ENCODE data around the gene SUZ12. TPM values are rescaled to one million over a fixed set of nuclear protein-coding genes. Genes with fewer than 3 reads are reported as not detected.
"Not testable (repeated sequence)": the region's sequence is repeated elsewhere in the genome, so short reads cannot be mapped to it uniquely, and the experiment has no call there.

The SUZ12 gene
- total RNA-seq, 1 experiment from 2014 or later, result 38.5 TPM

GRCh38 chr17:31935512-31935911 lies 1.3 kb upstream of the SUZ12 start:
- H3K4me2 ChIP-seq (ENCODE audit: insufficient read depth, insufficient read length, low read length), result no peak overlapping the region
- no peak overlapping the region for H3K27ac Mint-ChIP-seq
- peaks cover 3% of the 10 kb centered on the region for H3K23me2 ChIP-seq (ENCODE audit: insufficient read length, low read depth, low read length, poor library complexity, severe bottlenecking)
- H3K79me2 ChIP-seq (ENCODE audit: insufficient read depth, low read length), result peaks cover 8% of the 10 kb centered on the region; the same call in 1 of the 2 replicates
- peaks cover 9 to 11% of the 10 kb centered on the region in 2 experiments for H3K4me1 Mint-ChIP-seq
- no peak overlapping the region for H3K27ac ChIP-seq (ENCODE audit: insufficient read length, low read depth, low read length)
- TF ChIP-seq, protein P1, sequence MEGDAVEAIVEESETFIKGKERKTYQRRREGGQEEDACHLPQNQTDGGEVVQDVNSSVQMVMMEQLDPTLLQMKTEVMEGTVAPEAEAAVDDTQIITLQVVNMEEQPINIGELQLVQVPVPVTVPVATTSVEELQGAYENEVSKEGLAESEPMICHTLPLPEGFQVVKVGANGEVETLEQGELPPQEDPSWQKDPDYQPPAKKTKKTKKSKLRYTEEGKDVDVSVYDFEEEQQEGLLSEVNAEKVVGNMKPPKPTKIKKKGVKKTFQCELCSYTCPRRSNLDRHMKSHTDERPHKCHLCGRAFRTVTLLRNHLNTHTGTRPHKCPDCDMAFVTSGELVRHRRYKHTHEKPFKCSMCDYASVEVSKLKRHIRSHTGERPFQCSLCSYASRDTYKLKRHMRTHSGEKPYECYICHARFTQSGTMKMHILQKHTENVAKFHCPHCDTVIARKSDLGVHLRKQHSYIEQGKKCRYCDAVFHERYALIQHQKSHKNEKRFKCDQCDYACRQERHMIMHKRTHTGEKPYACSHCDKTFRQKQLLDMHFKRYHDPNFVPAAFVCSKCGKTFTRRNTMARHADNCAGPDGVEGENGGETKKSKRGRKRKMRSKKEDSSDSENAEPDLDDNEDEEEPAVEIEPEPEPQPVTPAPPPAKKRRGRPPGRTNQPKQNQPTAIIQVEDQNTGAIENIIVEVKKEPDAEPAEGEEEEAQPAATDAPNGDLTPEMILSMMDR (conservative IDR thresholded peaks at IDR 0.05), result no peak
- DNase-seq, result peak; percentile 8
- H4K20me1 ChIP-seq (ENCODE audit: control insufficient read depth, insufficient read depth, insufficient read length), result no peaks in the 10 kb centered on the region
- H3K79me1 ChIP-seq (ENCODE audit: insufficient read depth, low read depth, low read length, poor library complexity, severe bottlenecking), result no peaks in the 10 kb centered on the region
- H3K36me3 Mint-ChIP-seq (ENCODE audit: insufficient read depth in 1 of 3, low read depth in 3 of 3), result peaks cover 3 to 12% (median 7%) of the 10 kb centered on the region in 3 experiments; a peak in 6 of 7 replicates
- no peak overlapping the region for H2BK20ac ChIP-seq (ENCODE audit: low read depth, low read length, poor library complexity, severe bottlenecking)
- no peak overlapping the region for H3K9ac ChIP-seq (ENCODE audit: extremely low read depth, insufficient read length, low read length)
- peak overlapping the region; percentile 64 to 81; a peak in 1 of 5 replicates for H3K4me3 Mint-ChIP-seq
- no peaks in the 10 kb centered on the region for H3K9me3 ChIP-seq (ENCODE audit: control insufficient read depth, low read depth, low read length)
- H4K91ac ChIP-seq (ENCODE audit: insufficient read length, low read depth, low read length), result no peak overlapping the region
- no peak overlapping the region for H3T11ph ChIP-seq (ENCODE audit: low read length)
- H3K23ac ChIP-seq (ENCODE audit: insufficient read length, low read depth, low read length), result no peak overlapping the region
- H2AK5ac ChIP-seq (ENCODE audit: insufficient read length, low read length), result no peak overlapping the region
- H2BK120ac ChIP-seq (ENCODE audit: low read depth, low read length, poor library complexity, severe bottlenecking), result no peak overlapping the region
- no peak overlapping the region for H2BK15ac ChIP-seq (ENCODE audit: low read depth, low read length)
- no peak overlapping the region for H2BK5ac ChIP-seq (ENCODE audit: insufficient read length, low read length)
- no CpG with 5 or more reads among the region's 5 CpGs for WGBS (ENCODE audit: extremely low coverage, insufficient read length, low lambda C conversion rate)
- no peak overlapping the region for H3K18ac ChIP-seq (ENCODE audit: insufficient read length, low read depth, low read length)
- H4K8ac ChIP-seq (replicated peaks; ENCODE audit: insufficient read length, low read depth, low read length), result no peak overlapping the region
- no peak overlapping the region for H3K14ac ChIP-seq (ENCODE audit: insufficient read depth, low read length)
- H3K56ac ChIP-seq (ENCODE audit: insufficient read length, low read depth, low read length), result no peak overlapping the region
- H2AFZ ChIP-seq (ENCODE audit: low read length), result no peak overlapping the region
- H3K9me3 Mint-ChIP-seq, result no peaks in the 10 kb centered on the region; a peak in 1 of 5 replicates
- H3K4ac ChIP-seq (ENCODE audit: low read depth, low read length), result no peak overlapping the region
- no peaks in the 10 kb centered on the region for H3K27me3 ChIP-seq (ENCODE audit: insufficient read depth, low read length)
- H3K27me3 Mint-ChIP-seq (ENCODE audit: low read depth), result no peaks in the 10 kb centered on the region; the same call in none of the 2 replicates
- H4K5ac ChIP-seq (ENCODE audit: insufficient read length, low read depth, low read length), result no peak overlapping the region
- no peak overlapping the region for H2BK12ac ChIP-seq (ENCODE audit: insufficient read length, low read depth, low read length)
- H3K4me1 ChIP-seq (ENCODE audit: insufficient read depth, low read length), result no peaks in the 10 kb centered on the region

DNA sequence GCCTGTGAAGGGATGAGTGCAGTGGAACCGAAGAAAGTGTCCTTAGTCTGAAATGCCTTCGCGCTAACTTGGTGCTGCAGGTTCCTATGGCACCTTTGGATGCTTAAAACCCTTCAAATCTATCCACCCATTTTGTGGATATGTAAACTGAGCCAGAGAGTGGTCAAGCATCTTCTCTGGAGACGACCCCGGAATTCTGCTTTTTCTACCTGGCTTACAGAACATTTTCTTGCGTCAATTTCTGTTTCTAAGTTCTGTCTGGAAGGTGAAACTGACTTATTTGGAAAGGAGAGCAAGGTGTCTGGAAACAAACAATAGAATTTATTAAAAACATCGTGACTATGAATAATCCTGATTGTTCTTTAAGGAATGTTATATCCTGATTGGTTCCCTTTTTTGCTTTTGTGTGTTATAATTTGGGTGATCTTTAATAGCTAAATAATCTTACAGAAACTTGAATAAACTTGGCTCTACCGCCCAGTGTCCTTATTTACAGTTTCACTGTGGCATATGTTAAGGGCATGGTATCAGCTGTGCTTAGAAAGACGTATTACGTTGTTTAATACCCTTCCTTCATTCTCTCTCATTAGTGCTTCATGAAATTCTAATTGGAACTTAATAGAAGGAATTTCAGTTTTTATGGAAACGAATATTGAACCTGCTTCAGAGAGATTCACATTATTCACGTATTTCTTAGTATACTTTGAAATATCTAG lies 1.3 kb downstream of the SUZ12 start:
- H3K4me3 Mint-ChIP-seq, result peak overlapping the region; percentile 81 to 86
- peak overlapping the region; percentile 86 for H3K4me2 ChIP-seq (ENCODE audit: insufficient read depth, insufficient read length, low read length)
- not testable (repeated sequence) for H3K9me3 Mint-ChIP-seq; H4K91ac ChIP-seq (ENCODE audit: insufficient read length, low read depth, low read length); H3K4me1 ChIP-seq (ENCODE audit: insufficient read depth, low read length); H4K5ac ChIP-seq (ENCODE audit: insufficient read length, low read depth, low read length); H2BK12ac ChIP-seq (ENCODE audit: insufficient read length, low read depth, low read length); H2BK5ac ChIP-seq (ENCODE audit: insufficient read length, low read length); DNase-seq; H2AK5ac ChIP-seq (ENCODE audit: insufficient read length, low read length); H3K79me1 ChIP-seq (ENCODE audit: insufficient read depth, low read depth, low read length, poor library complexity, severe bottlenecking); H3K27me3 ChIP-seq (ENCODE audit: insufficient read depth, low read length); H3T11ph ChIP-seq (ENCODE audit: low read length); H3K4ac ChIP-seq (ENCODE audit: low read depth, low read length); H3K79me2 ChIP-seq (ENCODE audit: insufficient read depth, low read length); H4K20me1 ChIP-seq (ENCODE audit: control insufficient read depth, insufficient read depth, insufficient read length); H3K18ac ChIP-seq (ENCODE audit: insufficient read length, low read depth, low read length); H2AFZ ChIP-seq (ENCODE audit: low read length); H2BK20ac ChIP-seq (ENCODE audit: low read depth, low read length, poor library complexity, severe bottlenecking); H3K27me3 Mint-ChIP-seq (ENCODE audit: low read depth); H4K8ac ChIP-seq (replicated peaks; ENCODE audit: insufficient read length, low read depth, low read length); H3K27ac Mint-ChIP-seq; H2BK15ac ChIP-seq (ENCODE audit: low read depth, low read length); H3K56ac ChIP-seq (ENCODE audit: insufficient read length, low read depth, low read length); H2BK120ac ChIP-seq (ENCODE audit: low read depth, low read length, poor library complexity, severe bottlenecking); H3K9me3 ChIP-seq (ENCODE audit: control insufficient read depth, low read depth, low read length); H3K23me2 ChIP-seq (ENCODE audit: insufficient read length, low read depth, low read length, poor library complexity, severe bottlenecking); H3K27ac ChIP-seq (ENCODE audit: insufficient read length, low read depth, low read length); H3K23ac ChIP-seq (ENCODE audit: insufficient read length, low read depth, low read length); H3K14ac ChIP-seq (ENCODE audit: insufficient read depth, low read length)
- H3K4me1 Mint-ChIP-seq, result peaks cover 9 to 11% of the 10 kb centered on the region in 2 experiments
- H3K36me3 Mint-ChIP-seq (ENCODE audit: insufficient read depth in 1 of 3, low read depth in 3 of 3), result peaks cover 12 to 37% (median 32%) of the 10 kb centered on the region in 3 experiments; a peak in 6 of 7 replicates
- WGBS (ENCODE audit: extremely low coverage, insufficient read length, low lambda C conversion rate), result no CpG with 5 or more reads among the region's 12 CpGs
- H3K9ac ChIP-seq (ENCODE audit: extremely low read depth, insufficient read length, low read length), result peak overlapping the region; percentile 70
